Stimulated activated CD8-positive, alpha-beta memory T cell treated with anti-CD3 and anti-CD28 coated beads, Interleukin-2, amount 100 ng/mL, for 48 hours (primary cell): ENCODE measurements around the gene CYBRD1.

Experiments used
- DNase-seq, 2 donors: peaks; one replicate each; pipeline ENCODE4 v3.0.0-alpha.2; 2020; ENCODE audit warnings: low read depth in 2 of 2

Gene CYBRD1

DNA sequence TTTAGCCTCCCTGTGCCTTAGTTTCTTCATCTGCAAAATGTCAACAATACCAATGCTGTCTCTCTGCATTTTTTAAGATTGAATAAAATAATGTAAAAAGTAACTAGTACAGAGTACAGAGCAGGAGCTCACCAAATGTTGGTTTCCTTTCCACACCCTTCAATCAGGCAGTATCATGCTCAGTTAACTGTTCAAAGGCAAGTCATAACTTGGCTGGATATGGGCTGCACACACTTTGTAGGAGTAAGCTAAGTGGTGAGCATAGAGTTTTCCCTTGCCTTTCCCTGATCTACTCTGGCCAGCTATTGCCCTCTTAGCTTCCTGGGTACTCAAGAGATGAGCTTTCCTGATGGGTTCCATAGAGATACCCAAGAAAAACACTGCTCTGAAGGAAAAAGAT lies 77.9 kb downstream of the CYBRD1 start:
- DNase-seq = no peak

- no peak for DNase-seq
Measured at GRCh38 chr2:171602352-171602751, 80.1 kb downstream of the CYBRD1 start.
